Measurements from ENCODE around the gene OR6V1.

GRCh38 chr7:143002898-143003297 lies 49.2 kb upstream of the OR6V1 start:
- TF ChIP-seq, protein P1, sequence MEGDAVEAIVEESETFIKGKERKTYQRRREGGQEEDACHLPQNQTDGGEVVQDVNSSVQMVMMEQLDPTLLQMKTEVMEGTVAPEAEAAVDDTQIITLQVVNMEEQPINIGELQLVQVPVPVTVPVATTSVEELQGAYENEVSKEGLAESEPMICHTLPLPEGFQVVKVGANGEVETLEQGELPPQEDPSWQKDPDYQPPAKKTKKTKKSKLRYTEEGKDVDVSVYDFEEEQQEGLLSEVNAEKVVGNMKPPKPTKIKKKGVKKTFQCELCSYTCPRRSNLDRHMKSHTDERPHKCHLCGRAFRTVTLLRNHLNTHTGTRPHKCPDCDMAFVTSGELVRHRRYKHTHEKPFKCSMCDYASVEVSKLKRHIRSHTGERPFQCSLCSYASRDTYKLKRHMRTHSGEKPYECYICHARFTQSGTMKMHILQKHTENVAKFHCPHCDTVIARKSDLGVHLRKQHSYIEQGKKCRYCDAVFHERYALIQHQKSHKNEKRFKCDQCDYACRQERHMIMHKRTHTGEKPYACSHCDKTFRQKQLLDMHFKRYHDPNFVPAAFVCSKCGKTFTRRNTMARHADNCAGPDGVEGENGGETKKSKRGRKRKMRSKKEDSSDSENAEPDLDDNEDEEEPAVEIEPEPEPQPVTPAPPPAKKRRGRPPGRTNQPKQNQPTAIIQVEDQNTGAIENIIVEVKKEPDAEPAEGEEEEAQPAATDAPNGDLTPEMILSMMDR (IDR thresholded peaks at IDR 0.05; ENCODE audit: low read length), result no peak
- TF ChIP-seq EZH2 (optimal IDR thresholded peaks at IDR 0.05; ENCODE audit: low read depth, low read length), result no peak

Measured in MM.1S (cell line).